Measurements from ENCODE around the gene TRABD2A. TPM values are rescaled to one million over a fixed set of nuclear protein-coding genes. Genes with fewer than 3 reads are reported as not detected.
A peak's percentile ranks its signal among the peaks of the same experiment; 100 is the strongest.

TRABD2A gene
- total and polyA plus RNA-seq, 9 of the 15 experiments (the other 6 are each of a cell fraction or from before 2014, with no cell fraction given): 0.07 to 0.45 (median 0.25) TPM

GRCh38 chr2:84865181-84865783, 15.6 kb downstream of the TRABD2A start (continued):
- TF ChIP-seq CHAMP1 (IDR thresholded peaks at IDR 0.05): no peak
- no peak for TF ChIP-seq ZNF232 (CRISPR knock-in tag; IDR thresholded peaks at IDR 0.05)
- TF ChIP-seq DEAF1 (CRISPR knock-in tag; IDR thresholded peaks at IDR 0.05): peak; percentile 42
- TF ChIP-seq MED1 (CRISPR knock-in tag; IDR thresholded peaks at IDR 0.05; ENCODE audit: borderline replicate concordance): no peak
- TF ChIP-seq SUPT5H (IDR thresholded peaks at IDR 0.05): no peak
- TF ChIP-seq ZNF717 (CRISPR knock-in tag; IDR thresholded peaks at IDR 0.05): no peak
- TF ChIP-seq THAP7 (CRISPR knock-in tag; IDR thresholded peaks at IDR 0.05): no peak
- TF ChIP-seq ZKSCAN8 (CRISPR knock-in tag; IDR thresholded peaks at IDR 0.05): no peak
- no peak for TF ChIP-seq ZNF592 (IDR thresholded peaks at IDR 0.05)
- TF ChIP-seq REST (IDR thresholded peaks at IDR 0.05; ENCODE audit: borderline replicate concordance): peak; percentile 60; the same call in 1 of the 2 replicates
- TF ChIP-seq REST (CRISPR knock-in tag; IDR thresholded peaks at IDR 0.05; ENCODE audit: low read depth): no peak
